ENCODE results near the gene RITA1. TPM values are rescaled to one million over a fixed set of nuclear protein-coding genes. Genes with fewer than 3 reads are reported as not detected.
A peak's percentile ranks its signal among the peaks of the same experiment; 100 is the strongest.

Gene RITA1
- polyA plus RNA-seq, 3 donors, result 8.4 to 10.3 (median 8.7) TPM

- WGBS, 3 donors, result 89 to 94% (median 91%) methylated on average over 4 of the region's 4 CpGs
- H3K27ac ChIP-seq (ENCODE audit: low read depth, low read length), result no peak overlapping the region
These were observed 14.6 kb upstream of the RITA1 start for GRCh38 chr12:113170926-113171325.

GRCh38 chr12:113171543-113171942 lies 14.0 kb upstream of the RITA1 start:
- no peak overlapping the region for H3K27ac ChIP-seq (ENCODE audit: low read depth, low read length)
- WGBS, 3 donors, result 97% methylated on average over 9 of the region's 9 CpGs

- WGBS, 3 donors, result 93 to 95% (median 95%) methylated on average over 20 of the region's 20 CpGs
- no peak overlapping the region for H3K27ac ChIP-seq (ENCODE audit: low read depth, low read length)
These were observed 13.3 kb upstream of the RITA1 start for GRCh38 chr12:113172185-113172584.

- WGBS, 3 donors, result 82 to 95% (median 94%) methylated on average over 7 of the region's 7 CpGs
- no peak overlapping the region for H3K27ac ChIP-seq (ENCODE audit: low read depth, low read length)
These were observed 12.3 kb upstream of the RITA1 start for GRCh38 chr12:113173081-113173698.

GRCh38 chr12:113174461-113175384 lies 10.8 kb upstream of the RITA1 start:
- no peak overlapping the region for H3K27ac ChIP-seq (ENCODE audit: low read depth, low read length)
- 55 to 60% (median 57%) methylated on average over 30 to 32 of the region's 32 CpGs for WGBS, 3 donors

GRCh38 chr12:113179023-113179422 lies 6.5 kb upstream of the RITA1 start:
- H3K27ac ChIP-seq (ENCODE audit: low read depth, low read length), result no peak overlapping the region
- WGBS, 3 donors, result 85 to 98% (median 96%) methylated on average over 12 to 14 of the region's 14 CpGs

- no peak overlapping the region for H3K27ac ChIP-seq (ENCODE audit: low read depth, low read length)
- 70 to 81% (median 79%) methylated on average over 4 of the region's 4 CpGs for WGBS, 3 donors
These were observed 5.2 kb upstream of the RITA1 start for GRCh38 chr12:113180333-113180732.

- no peak overlapping the region for H3K27ac ChIP-seq (ENCODE audit: low read depth, low read length)
- WGBS, 3 donors, result 80 to 92% (median 91%) methylated on average over 3 of the region's 3 CpGs
These were observed 3.5 kb upstream of the RITA1 start for GRCh38 chr12:113181975-113182374.

GRCh38 chr12:113183030-113183589 lies 2.4 kb upstream of the RITA1 start:
- H3K27ac ChIP-seq (ENCODE audit: low read depth, low read length), result no peak overlapping the region
- WGBS, 3 donors, result 89 to 97% (median 96%) methylated on average over 11 of the region's 11 CpGs

- 26 to 29% (median 26%) methylated on average over 26 of the region's 26 CpGs for WGBS, 3 donors
These were observed 1.2 kb upstream of the RITA1 start for GRCh38 chr12:113184098-113184899.

GRCh38 chr12:113184900-113185179 lies 681 bp upstream of the RITA1 start:
- H3K27ac ChIP-seq (ENCODE audit: low read depth, low read length), result peak overlapping the region; percentile 83
- 0% methylated on average over 20 of the region's 20 CpGs for WGBS, 3 donors

More at GRCh38 chr12:113184098-113184899, 1.2 kb upstream of the RITA1 start:
- H3K27ac ChIP-seq (ENCODE audit: low read depth, low read length), result no peak overlapping the region

- 6 to 11% (median 8%) methylated on average over 11 of the region's 11 CpGs for WGBS, 3 donors
- H3K27ac ChIP-seq (ENCODE audit: low read depth, low read length), result no peak overlapping the region
These were observed 478 bp downstream of the RITA1 start for GRCh38 chr12:113186033-113186365.

GRCh38 chr12:113186666-113187325 lies 1.3 kb downstream of the RITA1 start:
- WGBS, 3 donors, result 58 to 89% (median 78%) methylated on average over 16 of the region's 16 CpGs
- H3K27ac ChIP-seq (ENCODE audit: low read depth, low read length), result no peak overlapping the region

GRCh38 chr12:113189361-113189760 lies 3.8 kb downstream of the RITA1 start:
- 79 to 91% (median 90%) methylated on average over 2 of the region's 2 CpGs for WGBS, 3 donors
- no peak overlapping the region for H3K27ac ChIP-seq (ENCODE audit: low read depth, low read length)

- WGBS, 3 donors, result 87 to 94% (median 88%) methylated on average over 4 of the region's 4 CpGs
- no peak overlapping the region for H3K27ac ChIP-seq (ENCODE audit: low read depth, low read length)
These were observed 5.2 kb downstream of the RITA1 start for GRCh38 chr12:113190761-113191160.

GRCh38 chr12:113191227-113191626 lies 5.7 kb downstream of the RITA1 start:
- 93 to 95% (median 95%) methylated on average over 19 of the region's 19 CpGs for WGBS, 3 donors

GRCh38 chr12:113194971-113195391 lies 9.5 kb downstream of the RITA1 start:
- WGBS, 3 donors, result 82 to 88% (median 88%) methylated on average over 4 of the region's 4 CpGs

More at GRCh38 chr12:113191227-113191626, 5.7 kb downstream of the RITA1 start:
- H3K27ac ChIP-seq (ENCODE audit: low read depth, low read length), result no peak overlapping the region

GRCh38 chr12:113195598-113195997 lies 10.1 kb downstream of the RITA1 start:
- 91 to 96% (median 92%) methylated on average over 13 of the region's 13 CpGs for WGBS, 3 donors
- no peak overlapping the region for H3K27ac ChIP-seq (ENCODE audit: low read depth, low read length)

More at GRCh38 chr12:113194971-113195391, 9.5 kb downstream of the RITA1 start:
- H3K27ac ChIP-seq (ENCODE audit: low read depth, low read length), result no peak overlapping the region
